GM12878 (cell line): ENCODE results near the gene ERVH48-1. TPM values are rescaled to one million over a fixed set of nuclear protein-coding genes. Genes with fewer than 3 reads are reported as not detected.

ENCODE experiments used
- ATAC-seq: fragments of 200-7000 bp; cut with Tn5 transposase; 3 replicates; pipeline ENCODE4 v1.9.1; 2020; ENCODE audit warnings: mild to moderate bottlenecking, moderate library complexity
- BruUV-seq: library from RNA; stranded (reverse); fragments of 400-500 nt; replicated peaks from 2 replicates; lab custom pipeline; 2021; lab: Mats Ljungman, UMichigan
- CTCF ChIA-PET: fragments of 300-600 bp; sonication (Branson Sonifier 250); formaldehyde crosslinking; extraction: SDS; loops from one replicate; lab custom pipeline; 2021; ENCODE audit warnings: inconsistent platforms; lab: Yijun Ruan, JAX
- POLR2A ChIA-PET: fragments of 350-600 bp; formaldehyde crosslinking; extraction: SDS; loops from one replicate; lab custom pipeline; 2021; ENCODE audit warnings: inconsistent platforms; lab: Charles Lee
- RAD21 ChIA-PET: fragments of 300-600 bp; sonication (Branson Sonifier 250); formaldehyde crosslinking; loops from one replicate; lab custom pipeline; 2023; ENCODE audit warnings: antibody characterized with exemption; ENCODE audit not compliant: unreplicated experiment; lab: Charles Lee
- SMC1A ChIA-PET: fragments of 300-600 bp; sonication (Branson Sonifier 250); formaldehyde crosslinking; loops from one replicate; lab custom pipeline; 2023; ENCODE audit not compliant: unreplicated experiment, uncharacterized antibody; lab: Charles Lee
- DNase-seq: peaks from one replicate; pipeline ENCODE4 v3.0.0-alpha.2; 2011; ENCODE audit warnings: low read depth, low spot score
- FAIRE-seq: peaks from 3 replicates; lab custom pipeline; 2011; peaks lifted over from hg19 to GRCh38; lab: Jason Lieb, UNC
- H2AFZ ChIP-seq: 2 replicates; pipeline ENCODE4 v1.6.0; 2011; ENCODE audit warnings: low read depth, low read length, control low read depth; ENCODE audit not compliant: control insufficient read depth
- H3K27ac ChIP-seq: 2 replicates; pipeline ENCODE4 v1.5.1; 2011; ENCODE audit warnings: control low read depth; ENCODE audit not compliant: control insufficient read depth, insufficient read depth
- H3K27me3 ChIP-seq, 2 experiments: replicated peaks in 1 of 2; 2 replicates each; pipeline versions ENCODE4 v1.6.0 to v1.6.1; 2011; ENCODE audit warnings: low read length in 1 of 2; ENCODE audit not compliant: control insufficient read depth in 2 of 2, insufficient read depth in 2 of 2
- H3K36me3 ChIP-seq, 2 experiments: 2 replicates each; pipeline ENCODE4 v1.5.1; 2011; ENCODE audit warnings: low read length in 1 of 2; ENCODE audit not compliant: control insufficient read depth in 2 of 2, insufficient read depth in 2 of 2
- H3K4me1 ChIP-seq: 2 replicates; pipeline ENCODE4 v1.6.1; 2011; ENCODE audit warnings: mild to moderate bottlenecking, low read length, moderate library complexity, mixed read lengths; ENCODE audit not compliant: control insufficient read depth, insufficient read depth
- H3K4me2 ChIP-seq: 2 replicates; pipeline ENCODE4 v1.6.0; 2011; ENCODE audit warnings: control low read depth; ENCODE audit not compliant: control insufficient read depth, insufficient read depth
- H3K4me3 ChIP-seq: fragments of 200-600 bp; sonication (generic); 2 replicates; pipeline ENCODE4 v1.5.1; 2016
- H3K79me2 ChIP-seq: 2 replicates; pipeline ENCODE4 v1.6.0; 2011; ENCODE audit warnings: low read length; ENCODE audit not compliant: control insufficient read depth, insufficient read depth
- H3K9ac ChIP-seq: 2 replicates; pipeline ENCODE4 v1.8.0; 2011; ENCODE audit warnings: low read length, control low read depth, mixed read lengths; ENCODE audit not compliant: control insufficient read depth, insufficient read depth
- H3K9me3 ChIP-seq: replicated peaks from 3 replicates; pipeline ENCODE4 v1.5.1; 2011; ENCODE audit warnings: mild to moderate bottlenecking, low read length; ENCODE audit not compliant: control insufficient read depth, insufficient read depth
- H4K20me1 ChIP-seq: 2 replicates; pipeline ENCODE4 v1.6.0; 2011; ENCODE audit not compliant: control insufficient read depth, insufficient read depth
- ASH2L ChIP-seq: fragments of 300-600, 200-600 bp; sonication (generic); IDR thresholded peaks from 2 replicates; pipeline ENCODE4 v1.6.1; 2017; ENCODE audit warnings: low read depth, mild to moderate bottlenecking, borderline replicate concordance
- CBX3 ChIP-seq: fragments of 200-600 bp; sonication (generic); IDR thresholded peaks from 2 replicates; pipeline ENCODE4 v1.6.1; 2016; ENCODE audit warnings: low read depth, borderline replicate concordance
- CREB1 ChIP-seq: IDR thresholded peaks from 2 replicates; pipeline ENCODE4 v1.6.1; 2012; ENCODE audit warnings: low read depth, mild to moderate bottlenecking, inconsistent platforms
- ETV6 ChIP-seq, 2 experiments: fragments of 450-650 bp in 1 of 2; IDR thresholded peaks in 1 of 2; conservative IDR thresholded peaks in 1 of 2; 2 replicates each; pipeline ENCODE4 v1.6.1; 2014; ENCODE audit warnings: antibody characterized with exemption in 1 of 2, borderline replicate concordance in 1 of 2, low read depth in 1 of 2, mild to moderate bottlenecking in 1 of 2, moderate library complexity in 1 of 2
- FOXM1 ChIP-seq: IDR thresholded peaks from 2 replicates; pipeline ENCODE4 v1.6.1; 2012; ENCODE audit warnings: low read depth, mild to moderate bottlenecking, inconsistent platforms, low read length, moderate library complexity
- IKZF1 ChIP-seq: fragments of 450-650 bp; conservative IDR thresholded peaks from 2 replicates; pipeline ENCODE4 v1.6.1; 2017; ENCODE audit warnings: antibody characterized with exemption, mild to moderate bottlenecking
- IRF4 ChIP-seq: IDR thresholded peaks from 2 replicates; pipeline ENCODE4 v1.6.1; 2011; ENCODE audit warnings: low read depth, low read length
- MEF2B ChIP-seq: fragments of 450-650 bp; IDR thresholded peaks from 2 replicates; pipeline ENCODE4 v1.6.1; 2018; ENCODE audit warnings: mild to moderate bottlenecking, moderate library complexity; ENCODE audit not compliant: partially characterized antibody, poor library complexity, severe bottlenecking
- NBN ChIP-seq: fragments of 450-650 bp; IDR thresholded peaks from 2 replicates; pipeline ENCODE4 v1.6.1; 2016
- NR2F1 ChIP-seq: fragments of 450-650 bp; conservative IDR thresholded peaks from 2 replicates; pipeline ENCODE4 v1.6.1; 2017; ENCODE audit warnings: mild to moderate bottlenecking
- POU2F2 ChIP-seq: IDR thresholded peaks from 3 replicates; pipeline ENCODE4 v1.6.1; 2011; ENCODE audit warnings: low read depth, mild to moderate bottlenecking, low read length, borderline replicate concordance
- SIX5 ChIP-seq: IDR thresholded peaks from 2 replicates; pipeline ENCODE4 v1.6.1; 2011; ENCODE audit warnings: mild to moderate bottlenecking, low read depth, low read length, moderate library complexity; ENCODE audit not compliant: severe bottlenecking
- STAT1 ChIP-seq: fragments of 450-650 bp; conservative IDR thresholded peaks from 2 replicates; pipeline ENCODE4 v1.6.1; 2014; ENCODE audit warnings: antibody characterized with exemption, mild to moderate bottlenecking
- TBL1XR1 ChIP-seq: IDR thresholded peaks from 2 replicates; pipeline ENCODE4 v1.6.1; 2012; ENCODE audit warnings: low read depth, low read length, improper control_type of control experiment
- ZBED1 ChIP-seq: IDR thresholded peaks from 2 replicates; pipeline ENCODE4 v1.6.1; 2016; ENCODE audit warnings: borderline replicate concordance
- ZNF384 ChIP-seq: IDR thresholded peaks from 2 replicates; pipeline ENCODE4 v1.6.1; 2012; ENCODE audit warnings: low read depth, mild to moderate bottlenecking, low read length, improper control_type of control experiment, borderline replicate concordance
- WGBS: methylation state at CpG from one replicate; pipeline ENCODE4 v1.1.6; 2016; ENCODE audit warnings: low lambda C conversion rate; ENCODE audit not compliant: insufficient replicate concordance, insufficient coverage; ENCODE audit errors: missing lambda C conversion rate; 5-methylcytosine and 5-hydroxymethylcytosine counted together
- in situ Hi-C: fragments of 300-500 bp; cut with MboI; formaldehyde crosslinking; loops from 9 replicates; pipeline ENCODE4 v1.14.3; 2018; ENCODE audit warnings: mixed read lengths
- intact Hi-C: fragments of 100-400 bp; cut with micrococcal nuclease; formaldehyde crosslinking; loops from one replicate; pipeline ENCODE4 v1.14.2; 2022; ENCODE audit not compliant: unreplicated experiment
- polyA plus RNA-seq, 11 experiments: library from polyadenylated mRNA; depleted of rRNA in 4 of 11; unstranded in 6 of 11; stranded (reverse) in 5 of 11; fragments of >200 nt; fragmentation: Nextera tagmentation in 4 of 11; fragmentation: Illumina TruSeq in 1 of 11; extraction: Ambion mirVana in 4 of 11; extraction: Trizol in 1 of 11; gene quantifications; 1 replicate in 1 of 11; 2 replicates in 10 of 11; pipeline versions ENCODE4 v1.2.1 to v1.2.3, GENCODE V29; 2011 to 2016; ENCODE audit warnings: inconsistent platforms in 2 of 11, missing spikeins in 2 of 11, low read depth in 1 of 11
- total RNA-seq, 4 experiments: library from RNA; depleted of rRNA in 3 of 4; stranded (reverse); fragments of >200 nt in 3 of 4; fragmentation: Illumina TruSeq in 1 of 4; extraction: Trizol in 1 of 4; gene quantifications; 2 replicates each; pipeline versions ENCODE4 v1.2.1 to v1.2.3, GENCODE V29; 2013 to 2021
- TF ChIP-seq, protein P1 (sequence below): IDR thresholded peaks from 2 replicates; pipeline ENCODE4 v1.6.1; 2011; ENCODE audit warnings: low read depth, low read length, improper control_type of control experiment, borderline replicate concordance
- TF ChIP-seq, protein P2 (sequence below): fragments of 450-650 bp; formaldehyde crosslinking; IDR thresholded peaks from 2 replicates; pipeline ENCODE4 v1.5.0; 2022; ENCODE audit warnings: mild to moderate bottlenecking, missing genetic modification characterization
- TF ChIP-seq, protein P3 (sequence below): IDR thresholded peaks from 2 replicates; pipeline ENCODE4 v1.6.1; 2012; ENCODE audit warnings: low read depth, low read length, improper control_type of control experiment

ERVH48-1 gene
- total and polyA plus RNA-seq, 10 of the 15 experiments (the other 5 are each of a cell fraction or from before 2014, with no cell fraction given), result 0.03 to 0.30 (median 0.13) TPM; not detected in 7

DNA sequence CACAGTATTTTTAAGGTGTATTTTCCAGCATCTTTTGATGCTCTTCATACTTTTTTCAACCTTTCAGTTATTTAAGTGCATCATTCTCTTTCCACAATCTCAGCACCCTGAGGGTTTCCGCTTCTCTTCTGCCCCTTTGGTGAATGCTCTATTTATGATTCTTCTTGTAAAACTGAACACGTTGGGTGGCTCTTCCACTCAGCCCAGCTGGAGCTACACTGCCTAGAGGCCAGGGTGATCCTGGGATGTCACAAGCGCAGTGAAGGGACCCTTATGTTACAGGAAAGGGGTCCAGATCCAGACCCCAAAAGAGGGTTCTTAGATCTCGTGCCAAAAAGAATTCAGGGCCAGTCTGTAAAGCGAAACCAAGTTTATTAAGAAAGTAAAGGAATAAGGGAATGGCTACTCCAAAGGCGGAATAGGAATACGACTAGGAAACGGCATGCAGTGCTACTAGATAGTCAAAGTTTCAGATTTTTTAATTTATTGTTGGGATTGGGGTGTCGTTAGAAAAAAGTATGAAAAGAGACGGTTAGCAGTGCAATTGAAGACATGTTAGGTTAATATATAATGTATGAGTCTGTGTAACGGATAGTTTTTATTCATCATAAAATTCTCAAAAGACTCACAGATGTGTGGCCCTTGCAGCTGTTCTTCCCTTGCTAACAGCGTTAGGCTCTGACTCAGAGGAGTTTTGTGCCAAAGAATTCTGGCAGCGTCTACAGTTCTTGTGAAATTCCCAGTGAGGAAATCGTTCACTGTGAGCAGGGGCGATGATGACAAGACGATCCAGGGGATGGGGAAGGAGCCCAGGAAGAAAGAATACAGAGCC, 14.4 kb upstream of the ERVH48-1 start:
- intact Hi-C loops (no loop called here), in situ Hi-C loops (loop anchor here (10.0 kb wide), 1 partner anchor 715 kb away; the partner anchor contains the start of genes HSF2BP and RRP1B)
- ChIA-PET POLR2A (no interaction called here), RAD21 (no interaction called here), SMC1A (no interaction called here), CTCF (no interaction called here)
- no peak overlapping the region for H3K9ac ChIP-seq
- H3K4me3 ChIP-seq, result no peak overlapping the region
- DNase-seq (no peak), FAIRE-seq (no peak), ATAC-seq (no peak)
- no peaks in the 10 kb centered on the region for H3K79me2 ChIP-seq
- H3K27me3 ChIP-seq, result no peaks in the 10 kb centered on the region
- H2AFZ ChIP-seq, result no peak overlapping the region
- WGBS, result 74% methylated on average over 16 of the region's 16 CpGs
- no TSS peak for BruUV-seq
- no peaks in the 10 kb centered on the region; the same call in 2 of the 3 replicates for H3K9me3 ChIP-seq
- peaks cover 11% of the 10 kb centered on the region for H3K4me1 ChIP-seq
- no peaks in the 10 kb centered on the region for H3K36me3 ChIP-seq
- H3K4me2 ChIP-seq, result no peak overlapping the region
- H4K20me1 ChIP-seq, result no peaks in the 10 kb centered on the region
- no peak overlapping the region for H3K27ac ChIP-seq
- TF ChIP-seq, protein P1, sequence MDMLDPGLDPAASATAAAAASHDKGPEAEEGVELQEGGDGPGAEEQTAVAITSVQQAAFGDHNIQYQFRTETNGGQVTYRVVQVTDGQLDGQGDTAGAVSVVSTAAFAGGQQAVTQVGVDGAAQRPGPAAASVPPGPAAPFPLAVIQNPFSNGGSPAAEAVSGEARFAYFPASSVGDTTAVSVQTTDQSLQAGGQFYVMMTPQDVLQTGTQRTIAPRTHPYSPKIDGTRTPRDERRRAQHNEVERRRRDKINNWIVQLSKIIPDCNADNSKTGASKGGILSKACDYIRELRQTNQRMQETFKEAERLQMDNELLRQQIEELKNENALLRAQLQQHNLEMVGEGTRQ, result no peak
- TF ChIP-seq ASH2L, result no peak
- no peak for TF ChIP-seq SIX5
- no peak for TF ChIP-seq NBN
- TF ChIP-seq CREB1, result no peak
- TF ChIP-seq, protein P2, sequence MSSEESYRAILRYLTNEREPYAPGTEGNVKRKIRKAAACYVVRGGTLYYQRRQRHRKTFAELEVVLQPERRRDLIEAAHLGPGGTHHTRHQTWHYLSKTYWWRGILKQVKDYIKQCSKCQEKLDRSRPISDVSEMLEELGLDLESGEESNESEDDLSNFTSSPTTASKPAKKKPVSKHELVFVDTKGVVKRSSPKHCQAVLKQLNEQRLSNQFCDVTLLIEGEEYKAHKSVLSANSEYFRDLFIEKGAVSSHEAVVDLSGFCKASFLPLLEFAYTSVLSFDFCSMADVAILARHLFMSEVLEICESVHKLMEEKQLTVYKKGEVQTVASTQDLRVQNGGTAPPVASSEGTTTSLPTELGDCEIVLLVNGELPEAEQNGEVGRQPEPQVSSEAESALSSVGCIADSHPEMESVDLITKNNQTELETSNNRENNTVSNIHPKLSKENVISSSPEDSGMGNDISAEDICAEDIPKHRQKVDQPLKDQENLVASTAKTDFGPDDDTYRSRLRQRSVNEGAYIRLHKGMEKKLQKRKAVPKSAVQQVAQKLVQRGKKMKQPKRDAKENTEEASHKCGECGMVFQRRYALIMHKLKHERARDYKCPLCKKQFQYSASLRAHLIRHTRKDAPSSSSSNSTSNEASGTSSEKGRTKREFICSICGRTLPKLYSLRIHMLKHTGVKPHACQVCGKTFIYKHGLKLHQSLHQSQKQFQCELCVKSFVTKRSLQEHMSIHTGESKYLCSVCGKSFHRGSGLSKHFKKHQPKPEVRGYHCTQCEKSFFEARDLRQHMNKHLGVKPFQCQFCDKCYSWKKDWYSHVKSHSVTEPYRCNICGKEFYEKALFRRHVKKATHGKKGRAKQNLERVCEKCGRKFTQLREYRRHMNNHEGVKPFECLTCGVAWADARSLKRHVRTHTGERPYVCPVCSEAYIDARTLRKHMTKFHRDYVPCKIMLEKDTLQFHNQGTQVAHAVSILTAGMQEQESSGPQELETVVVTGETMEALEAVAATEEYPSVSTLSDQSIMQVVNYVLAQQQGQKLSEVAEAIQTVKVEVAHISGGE (CRISPR knock-in tag), result no peak
- no peak for TF ChIP-seq TBL1XR1
- TF ChIP-seq ETV6 (conservative IDR thresholded peaks at IDR 0.05 in 1 of 2, IDR thresholded peaks at IDR 0.05 in 1 of 2; ENCODE audit: borderline replicate concordance in 1 of 2, low read depth in 1 of 2), result no peak
- TF ChIP-seq FOXM1, result no peak
- TF ChIP-seq MEF2B, result no peak
- TF ChIP-seq ZNF384, result no peak
- no peak for TF ChIP-seq ZBED1
- TF ChIP-seq, protein P3, sequence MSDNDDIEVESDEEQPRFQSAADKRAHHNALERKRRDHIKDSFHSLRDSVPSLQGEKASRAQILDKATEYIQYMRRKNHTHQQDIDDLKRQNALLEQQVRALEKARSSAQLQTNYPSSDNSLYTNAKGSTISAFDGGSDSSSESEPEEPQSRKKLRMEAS, result no peak
- TF ChIP-seq IKZF1, result no peak
- TF ChIP-seq STAT1, result no peak
- no peak for TF ChIP-seq POU2F2
- no peak for TF ChIP-seq IRF4
- no peak for TF ChIP-seq CBX3
- no peak for TF ChIP-seq NR2F1
